GM21723 (cell line): ENCODE measurements around the gene TTC7B.

Experiments
- ATAC-seq: cut with Tn5 transposase; IDR thresholded peaks from one replicate; pipeline ENCODE4 v1.9.1; 2021; ENCODE audit warnings: mild to moderate bottlenecking, moderate library complexity; ENCODE audit not compliant: unreplicated experiment

Gene TTC7B

DNA sequence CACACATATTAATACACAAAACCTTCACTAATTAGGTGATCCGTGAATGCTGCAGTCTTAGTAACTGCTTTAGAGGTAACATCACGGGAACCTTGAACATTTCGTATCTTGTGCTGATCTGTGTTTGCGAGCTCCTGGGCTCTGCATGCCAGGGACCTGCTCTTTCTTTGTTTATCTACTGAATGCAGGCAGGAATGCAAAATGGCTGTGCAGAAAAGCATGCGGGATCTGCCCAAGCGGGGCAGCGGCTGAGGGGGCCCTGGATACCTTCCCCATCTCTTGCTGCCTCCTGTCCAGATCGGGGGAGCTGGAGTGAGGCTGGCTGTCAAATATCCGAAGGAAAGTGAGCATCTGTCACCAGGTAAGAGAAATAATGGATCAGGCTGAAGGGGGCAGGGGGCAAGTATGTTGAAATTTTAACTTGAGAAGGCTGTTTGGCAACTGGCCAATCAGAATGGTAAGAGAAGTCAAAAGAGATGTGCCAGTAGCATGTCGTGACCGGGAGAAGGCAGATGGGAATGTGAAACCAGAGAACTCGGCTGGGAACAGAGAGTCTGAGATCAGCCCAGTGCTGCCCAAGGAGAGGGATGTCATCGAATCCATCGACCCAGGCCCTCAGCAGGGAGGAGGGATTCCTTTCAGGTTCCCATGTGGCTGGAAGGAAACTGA is 191.4 kb downstream of the TTC7B start:
- ATAC-seq, result no peak

DNA sequence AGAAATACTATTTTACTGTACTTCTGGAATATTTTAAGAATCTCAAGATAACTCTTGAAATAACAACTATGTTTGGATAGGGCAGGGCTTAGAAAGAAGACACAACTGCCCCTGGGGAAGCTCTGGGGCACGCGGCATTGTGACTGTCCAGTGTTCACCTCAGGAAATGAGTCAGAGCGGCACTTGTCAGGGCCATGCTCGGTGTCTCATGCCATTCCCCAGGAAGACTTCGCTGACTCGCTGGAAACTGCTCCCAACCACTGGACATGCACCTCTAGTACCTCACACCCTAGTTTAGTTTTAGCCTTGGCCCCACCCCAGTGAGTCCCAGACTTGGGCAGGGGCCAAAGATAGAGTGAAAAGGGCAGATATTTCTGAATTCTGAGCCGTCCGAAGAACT is 192.0 kb downstream of the TTC7B start:
- ATAC-seq, result no peak

DNA sequence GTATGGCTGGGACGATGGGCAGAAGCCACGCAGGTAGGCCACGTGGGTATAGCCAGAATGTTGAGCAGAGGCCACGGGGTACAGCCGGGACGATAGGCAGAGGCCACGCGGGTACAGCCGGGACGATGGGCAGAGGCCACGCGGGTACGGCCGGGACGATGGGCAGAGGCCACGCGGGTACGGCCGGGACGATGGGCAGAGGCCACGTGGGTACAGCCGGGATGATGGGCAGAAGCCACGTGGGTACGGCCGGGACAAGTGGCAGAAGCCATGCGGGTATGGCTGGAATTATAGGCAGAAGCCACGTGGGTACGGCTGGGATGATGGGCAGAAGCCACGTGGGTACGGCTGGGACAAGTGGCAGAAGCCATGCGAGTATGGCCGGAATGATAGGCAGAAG is 195.0 kb downstream of the TTC7B start:
- ATAC-seq, result no peak

DNA sequence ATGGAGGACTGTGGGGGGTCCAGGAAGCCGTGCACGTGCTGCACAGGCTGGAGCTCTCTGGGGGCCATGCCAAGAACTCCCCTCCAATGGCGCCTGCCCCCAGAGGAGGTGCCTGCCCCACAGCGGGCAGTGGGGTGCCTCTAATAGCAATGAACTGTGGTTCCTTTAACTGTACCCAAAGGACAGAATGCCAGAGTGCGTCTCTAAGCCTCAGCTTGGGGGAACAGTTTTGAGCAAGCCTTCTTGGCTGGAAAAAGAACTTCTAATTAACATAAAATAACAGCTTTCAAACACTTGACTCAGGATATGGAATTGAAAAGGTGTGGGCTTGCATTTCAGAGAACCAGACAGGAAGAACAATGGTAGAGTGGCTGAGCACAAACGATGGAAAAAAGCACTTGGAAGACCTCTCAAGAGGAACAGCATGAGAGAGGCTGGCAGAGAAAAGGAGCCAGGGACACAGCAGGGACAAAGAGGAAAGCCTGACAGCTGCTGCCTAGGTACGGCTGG is 195.6 kb downstream of the TTC7B start:
- ATAC-seq, result no peak

DNA sequence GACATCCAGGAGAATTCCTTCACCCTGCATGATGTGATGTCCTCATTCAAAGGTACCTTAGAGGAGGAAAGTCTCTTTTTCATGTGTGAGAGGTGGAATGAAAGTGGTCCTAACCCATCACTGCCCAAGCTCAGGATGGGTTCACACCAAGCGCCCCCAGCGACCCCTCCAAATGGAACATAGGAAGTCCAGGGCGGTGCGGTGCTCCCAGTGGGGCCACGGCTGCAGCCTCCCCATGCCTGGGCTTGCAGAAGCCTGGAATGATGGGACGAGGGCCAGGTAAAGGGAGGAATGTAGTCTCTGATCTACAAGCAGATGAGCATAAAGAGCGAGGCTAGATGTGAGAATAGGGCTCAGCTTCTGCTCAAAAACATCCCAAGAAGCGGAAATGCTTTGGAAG is 196.3 kb downstream of the TTC7B start:
- ATAC-seq, result no peak

DNA sequence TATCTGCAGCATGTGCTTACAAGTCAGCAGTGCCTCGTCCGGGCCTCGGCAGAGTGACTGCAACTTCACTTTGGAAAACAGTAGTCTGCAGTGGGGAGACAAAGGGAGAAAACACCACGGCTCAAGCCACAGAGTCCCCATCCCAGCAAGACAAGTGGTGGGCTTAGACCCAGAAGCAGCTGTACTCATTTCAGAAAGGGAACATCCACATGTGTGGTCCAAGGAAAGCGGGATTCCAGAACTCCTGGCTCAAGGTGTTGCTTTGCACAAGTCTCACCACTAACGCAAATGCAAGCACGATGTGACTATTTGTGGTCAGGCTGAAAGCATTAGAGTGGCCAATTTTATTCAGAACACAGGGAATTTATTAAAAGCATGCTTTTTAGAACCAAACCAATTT is 198.3 kb downstream of the TTC7B start:
- no peak for ATAC-seq

DNA sequence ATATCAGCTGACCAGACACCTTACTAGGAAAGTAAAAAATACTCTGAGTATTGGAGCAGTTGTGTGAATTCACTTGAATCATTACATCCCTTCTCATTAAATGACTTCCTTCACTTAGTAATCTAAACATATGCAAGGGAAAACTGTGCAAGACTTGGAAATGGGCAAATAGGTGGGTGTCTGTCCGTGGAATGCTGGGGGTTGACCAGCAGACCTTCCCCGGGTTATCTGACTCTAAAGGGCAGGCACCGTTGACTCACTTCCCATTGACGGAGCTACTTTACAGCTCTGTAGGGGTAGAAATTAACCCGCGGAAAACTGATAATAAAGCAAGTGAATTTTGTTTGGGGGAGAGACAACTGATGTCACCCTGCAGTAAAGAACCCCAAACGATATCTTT is 199.3 kb downstream of the TTC7B start:
- ATAC-seq, result no peak

DNA sequence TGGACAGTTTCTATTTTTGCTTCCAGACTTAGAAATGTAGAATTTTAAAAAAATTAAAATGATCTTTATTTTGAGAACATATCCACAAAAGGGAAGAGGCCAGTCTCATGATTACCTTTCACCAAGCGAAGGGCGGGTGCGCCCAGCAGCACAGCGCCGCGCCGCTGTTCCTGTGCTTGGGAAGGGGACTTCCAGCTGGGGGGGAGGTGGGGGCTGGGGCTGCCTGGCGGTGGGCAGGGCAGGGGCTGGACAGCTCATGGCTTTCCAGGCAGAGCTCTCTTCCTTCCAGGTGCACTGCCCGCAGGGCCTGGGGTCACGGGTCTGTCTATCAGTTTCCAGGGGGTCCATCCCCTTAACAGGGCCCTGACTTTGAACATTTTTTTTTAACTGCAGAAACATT is 199.9 kb downstream of the TTC7B start:
- no peak for ATAC-seq

DNA sequence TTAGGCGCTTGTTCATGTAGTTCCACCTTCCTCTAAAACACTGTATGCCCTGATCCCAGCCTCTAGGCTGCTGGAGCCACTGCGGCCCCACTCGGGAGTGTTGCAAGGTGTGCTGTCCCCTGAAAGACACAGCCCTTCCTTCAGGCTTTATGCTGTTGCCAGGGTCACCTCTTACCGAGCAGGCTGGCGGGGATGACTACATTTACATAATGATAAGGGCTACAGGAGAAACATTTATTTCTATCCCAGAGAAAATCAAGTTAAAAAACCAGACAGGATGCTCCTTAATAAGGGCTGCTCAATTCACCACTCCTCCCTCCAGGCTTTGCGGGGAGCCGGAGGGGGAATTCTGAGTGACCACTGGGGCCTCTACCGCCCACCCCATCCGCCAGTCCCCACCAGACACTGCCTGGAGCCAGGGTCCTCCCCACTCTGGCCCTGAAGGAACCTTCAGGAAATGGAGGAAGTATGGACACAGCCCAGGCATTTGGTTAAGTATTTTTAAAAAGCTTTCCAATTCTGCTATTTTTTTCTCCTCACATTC is 200.6 kb downstream of the TTC7B start:
- ATAC-seq, result no peak

DNA sequence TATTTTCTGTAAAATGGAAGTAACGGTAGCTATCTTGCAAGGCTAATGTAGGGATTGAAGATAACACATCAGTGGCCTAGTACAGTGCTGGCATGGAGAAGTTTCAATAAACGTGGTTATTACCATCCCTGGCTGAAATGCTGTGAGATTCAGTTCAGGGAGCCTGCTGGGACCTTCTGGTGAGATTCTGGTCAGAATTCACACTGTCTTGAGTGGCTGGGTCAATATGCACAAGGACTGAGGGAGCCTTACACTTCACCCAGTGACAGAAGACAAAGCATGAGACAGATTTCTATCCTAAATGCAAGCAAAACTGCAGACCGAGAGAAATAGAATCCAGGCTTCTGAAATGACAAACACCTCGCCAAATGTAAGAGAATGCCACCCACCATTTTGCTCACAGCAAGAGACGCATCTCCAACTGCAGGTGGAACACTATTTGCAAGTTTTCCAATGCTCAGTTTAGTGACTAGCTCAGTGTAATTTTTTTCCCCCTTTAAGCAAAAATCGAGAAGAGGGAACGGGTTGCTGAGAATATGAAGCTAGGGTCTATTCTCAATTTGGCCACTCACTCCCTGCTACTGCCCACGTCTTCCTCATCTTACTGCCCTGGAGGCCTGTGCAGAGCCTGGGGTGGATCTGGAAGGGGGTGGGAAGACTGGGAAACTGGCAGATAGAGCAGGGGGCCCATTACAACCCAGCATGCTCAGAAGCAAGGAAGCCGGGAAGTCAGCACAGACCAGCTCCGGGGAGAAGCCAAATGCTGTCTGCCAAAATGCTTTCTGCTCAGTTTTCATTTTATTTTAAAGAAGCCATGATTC is 201.3 kb downstream of the TTC7B start:
- no peak for ATAC-seq

DNA sequence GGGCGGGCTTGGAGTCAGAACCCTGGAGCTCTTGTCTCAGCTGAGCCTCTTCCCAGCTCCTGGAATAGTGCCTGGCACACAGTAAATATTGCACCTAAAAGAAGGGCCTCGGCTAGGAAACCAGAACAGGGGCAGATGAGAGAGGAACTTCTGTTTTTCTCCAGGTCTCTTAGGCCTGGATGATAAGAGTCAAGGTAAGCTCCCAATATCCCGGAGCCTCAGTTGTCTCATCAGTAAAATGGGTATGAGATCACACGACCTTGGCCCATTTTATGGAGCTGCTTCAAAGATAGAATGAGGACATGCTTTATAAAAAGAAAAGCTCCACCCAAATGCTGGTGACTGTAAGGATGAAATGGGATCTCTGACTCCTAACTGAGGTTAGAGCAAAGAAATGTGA is 202.2 kb downstream of the TTC7B start:
- ATAC-seq, result no peak

DNA sequence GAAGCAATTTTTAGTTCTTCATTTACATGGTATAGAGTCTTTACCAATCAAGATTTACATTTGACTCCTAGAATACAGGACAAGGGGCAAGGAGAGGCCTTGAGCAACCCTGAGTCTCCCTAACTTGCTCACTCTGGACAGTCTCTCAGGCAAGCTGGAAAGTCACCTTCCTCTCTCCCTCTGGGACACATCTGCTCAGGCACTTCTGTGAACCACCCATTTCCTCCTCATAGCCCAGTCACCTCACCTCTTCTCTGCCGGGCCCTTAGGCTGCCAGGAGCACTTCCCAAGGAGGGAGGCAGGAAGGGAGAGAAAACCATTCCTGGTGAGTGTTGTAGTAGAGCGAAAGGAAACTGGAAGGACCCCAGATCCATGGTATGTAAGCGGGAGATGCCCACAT is 202.8 kb downstream of the TTC7B start:
- ATAC-seq, result no peak

DNA sequence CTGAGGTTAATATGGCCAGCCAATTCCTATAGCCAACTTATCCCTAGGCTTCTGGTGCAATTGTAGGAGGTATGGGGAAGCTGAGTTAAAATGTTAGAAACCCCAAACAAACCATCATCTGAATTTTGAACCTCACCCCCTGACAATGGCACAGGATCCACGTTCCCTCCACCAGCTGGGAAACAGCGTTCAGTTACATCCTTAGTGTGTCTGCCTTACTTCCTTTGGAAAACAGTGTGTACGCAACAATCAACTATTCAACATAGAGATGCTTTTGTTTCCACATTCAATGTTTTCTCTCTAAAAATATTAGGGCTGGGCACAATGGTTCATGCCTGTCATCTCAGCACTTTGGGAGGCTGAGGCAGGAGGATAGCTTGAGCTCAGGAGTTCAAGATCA is 203.4 kb downstream of the TTC7B start:
- no peak for ATAC-seq

DNA sequence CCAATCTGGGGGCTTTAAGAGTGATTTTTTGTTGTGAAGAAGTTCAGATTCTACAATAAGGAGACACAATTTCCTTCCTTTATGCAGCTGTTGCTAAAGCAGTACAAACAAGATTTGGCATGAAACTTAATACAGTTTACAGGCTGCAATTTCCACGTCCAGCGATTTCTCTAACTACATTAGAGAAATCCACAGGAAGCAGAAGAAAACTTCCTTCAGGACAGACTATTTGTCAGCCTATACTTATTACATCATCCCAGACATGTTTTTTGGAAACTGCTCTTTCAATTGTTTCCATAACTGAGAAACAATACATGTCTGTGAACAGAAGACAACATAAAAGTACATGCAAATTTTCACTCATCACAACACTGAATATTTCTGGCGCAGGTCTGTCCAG is 204.3 kb downstream of the TTC7B start:
- no peak for ATAC-seq

DNA sequence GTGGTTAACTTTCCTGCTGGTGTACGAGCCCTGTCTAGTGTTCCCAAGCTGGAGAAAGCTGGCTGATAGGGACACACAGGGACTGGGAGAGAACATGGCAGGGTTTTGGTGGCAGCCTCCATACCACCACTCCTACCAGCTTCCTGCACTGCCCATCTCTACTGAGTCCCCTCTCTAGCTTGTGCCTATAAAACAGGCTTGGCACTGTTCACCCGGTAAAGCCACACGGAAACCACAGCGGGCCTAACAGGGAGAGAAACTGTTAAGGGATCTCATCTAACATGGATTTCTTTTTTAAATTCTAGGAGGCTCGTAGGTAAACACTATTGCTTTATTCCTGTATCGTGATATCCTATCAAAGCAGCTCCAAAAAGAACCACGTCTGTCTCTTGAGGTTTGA is 204.7 kb downstream of the TTC7B start:
- no peak for ATAC-seq

DNA sequence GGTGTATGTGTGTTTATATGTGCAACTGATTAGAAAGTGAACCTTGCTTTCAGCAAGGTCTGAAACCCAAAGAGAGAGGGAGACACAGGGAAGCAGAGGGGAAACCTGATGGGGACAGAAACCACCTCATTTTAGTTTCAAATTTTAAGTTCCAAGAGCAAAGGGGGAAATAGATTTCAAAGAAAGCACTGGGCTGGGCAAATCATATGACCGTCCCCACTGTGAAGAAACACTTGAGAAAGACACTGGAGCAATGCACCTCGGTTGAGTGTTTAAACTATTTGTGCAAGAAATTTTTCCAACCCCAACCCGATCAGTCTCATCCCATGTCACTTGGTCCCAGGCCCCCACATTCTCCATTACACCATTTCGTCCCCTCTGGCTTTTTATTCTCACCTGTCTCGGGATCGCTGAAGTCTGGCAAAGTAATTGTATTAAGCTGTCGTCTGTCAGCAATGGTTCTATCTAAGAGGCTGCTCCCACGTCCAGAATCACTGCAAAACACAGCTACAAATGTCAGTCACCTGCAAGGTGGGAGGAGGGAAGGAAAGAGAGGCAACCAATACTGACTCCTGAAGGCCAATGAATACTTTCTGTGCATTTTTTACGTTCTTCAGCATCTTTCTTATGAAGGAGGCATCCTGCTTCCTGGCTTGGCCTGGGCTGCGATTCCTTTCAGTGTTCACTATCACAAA is 205.7 kb downstream of the TTC7B start:
- ATAC-seq, result no peak

DNA sequence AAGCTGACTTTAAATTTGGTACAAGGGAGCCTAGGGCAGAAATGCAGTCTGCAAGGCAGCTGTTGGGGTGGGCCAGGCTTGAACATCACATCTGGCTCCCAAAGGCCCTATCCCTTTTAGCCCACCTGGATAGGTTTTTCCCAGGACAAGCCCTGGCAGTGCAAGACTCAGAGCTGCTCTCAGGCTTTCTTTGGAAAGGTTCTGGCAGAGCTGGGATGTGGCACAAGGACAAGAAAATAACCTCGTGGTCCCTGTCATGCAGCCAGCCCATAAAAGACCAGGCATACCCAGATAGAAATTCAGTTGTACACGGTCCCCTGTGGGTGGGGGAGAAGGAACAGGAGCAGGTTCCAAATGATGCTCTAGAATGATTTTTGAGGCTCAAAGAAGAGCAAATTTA is 206.9 kb downstream of the TTC7B start:
- ATAC-seq, result no peak

DNA sequence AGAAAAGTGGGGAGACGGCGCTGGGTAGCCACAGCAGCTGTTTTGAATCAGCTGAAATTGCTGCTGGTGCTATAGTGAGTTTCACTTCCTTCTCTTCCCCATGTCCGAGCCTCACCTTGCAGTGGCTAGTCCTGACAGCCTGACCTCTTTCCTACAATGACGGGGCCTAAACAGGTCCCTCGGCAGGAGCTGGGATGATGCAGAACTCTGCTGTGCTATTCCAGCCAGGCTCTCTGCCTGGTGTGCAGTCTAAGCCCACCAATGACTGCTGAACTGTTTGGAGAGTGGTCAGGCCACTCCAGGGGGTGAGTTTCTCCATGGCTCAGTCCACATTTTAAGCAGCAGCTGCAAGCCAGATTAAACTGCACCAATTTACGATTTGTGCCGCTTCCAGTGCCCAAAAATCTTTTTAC is 207.3 kb downstream of the TTC7B start:
- ATAC-seq, result no peak

DNA sequence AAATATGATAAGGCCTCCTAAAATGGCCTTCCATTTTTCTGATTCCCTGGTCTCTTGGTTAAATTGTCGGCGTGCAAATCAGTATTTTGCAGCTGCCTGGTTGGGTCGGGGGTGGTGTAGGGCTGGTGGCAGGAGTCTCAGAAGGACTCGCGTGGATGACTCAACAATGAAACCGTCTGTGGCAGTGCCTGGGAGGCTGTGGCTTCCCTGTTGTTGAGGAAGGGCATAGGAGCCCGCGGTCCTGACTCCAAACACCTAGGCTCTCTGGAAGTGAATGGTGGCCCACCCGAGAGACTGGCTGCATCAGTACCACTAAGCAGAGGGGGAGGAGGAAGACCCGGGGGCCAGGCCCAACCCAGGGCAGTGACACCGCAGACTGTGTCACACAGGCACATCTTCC is 207.9 kb downstream of the TTC7B start:
- no peak for ATAC-seq

DNA sequence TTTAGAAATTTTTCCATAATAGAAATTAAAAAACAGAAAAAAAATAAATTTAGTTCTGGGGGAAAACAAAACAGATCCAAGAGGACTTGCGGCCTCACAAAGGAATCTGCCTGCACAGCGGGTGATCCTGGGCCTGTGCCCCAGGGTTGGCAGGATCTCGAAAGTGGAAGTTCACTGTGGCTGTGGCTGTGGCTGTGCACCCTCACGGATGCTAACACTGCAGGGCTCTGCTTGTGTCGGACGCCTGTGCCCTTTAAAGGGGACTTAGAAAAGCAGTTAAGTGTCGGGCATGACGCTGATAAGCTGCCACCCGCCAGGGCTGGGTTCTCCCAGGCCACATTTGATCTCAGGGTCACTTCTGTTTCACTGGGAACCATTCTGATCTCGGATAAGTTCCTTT is 209.1 kb downstream of the TTC7B start:
- no peak for ATAC-seq

DNA sequence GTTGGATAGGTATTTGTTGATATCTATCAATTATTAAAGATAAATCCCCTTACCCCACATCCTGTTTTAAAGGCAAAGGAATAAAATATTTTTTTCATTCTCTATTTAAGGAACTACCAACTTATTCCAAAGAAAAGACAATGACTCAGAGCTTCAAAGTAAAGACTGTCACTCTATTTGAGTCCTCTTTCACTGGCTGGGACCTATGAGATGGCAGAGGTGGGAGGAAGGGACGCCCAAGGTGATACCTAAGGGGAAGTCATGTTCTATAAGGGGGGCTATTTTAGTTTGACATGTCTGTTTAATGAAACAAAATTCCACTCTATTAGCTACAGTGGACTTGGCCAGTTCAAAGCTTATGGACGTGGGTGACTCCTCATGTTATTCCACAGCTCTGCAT is 209.8 kb downstream of the TTC7B start:
- no peak for ATAC-seq

DNA sequence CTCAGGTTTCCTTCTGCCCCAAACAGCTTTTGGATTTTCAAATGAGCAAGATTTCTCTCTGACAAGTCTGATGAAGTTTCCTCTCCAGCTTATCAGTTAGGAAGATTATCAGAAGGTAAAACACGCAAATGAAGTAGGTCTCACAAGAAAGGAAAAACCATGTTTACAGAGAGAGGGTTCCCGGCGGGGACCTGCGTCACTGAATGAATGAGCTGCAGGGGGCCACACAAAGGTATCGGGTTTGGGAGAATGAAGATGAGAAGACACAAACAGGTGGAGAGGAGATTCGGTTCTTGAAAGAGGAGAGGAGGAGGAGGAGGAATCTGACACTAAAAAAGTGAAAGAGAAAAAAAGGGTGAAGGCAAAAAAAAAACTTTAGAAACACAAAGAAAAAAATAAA is 210.8 kb downstream of the TTC7B start:
- no peak for ATAC-seq
